NCI-H446 treated with DMSO at 0.1 percent for 48 hours (cell line): ENCODE data around the gene PELI3.
"Not testable (repeated sequence)": the region's sequence is repeated elsewhere in the genome, so short reads cannot be mapped to it uniquely, and the experiment has no call there.

Experiments used
- DNase-seq: peaks from one replicate; lab custom pipeline; 2025; lab: John Stamatoyannopoulos, UW

PELI3 gene

DNA sequence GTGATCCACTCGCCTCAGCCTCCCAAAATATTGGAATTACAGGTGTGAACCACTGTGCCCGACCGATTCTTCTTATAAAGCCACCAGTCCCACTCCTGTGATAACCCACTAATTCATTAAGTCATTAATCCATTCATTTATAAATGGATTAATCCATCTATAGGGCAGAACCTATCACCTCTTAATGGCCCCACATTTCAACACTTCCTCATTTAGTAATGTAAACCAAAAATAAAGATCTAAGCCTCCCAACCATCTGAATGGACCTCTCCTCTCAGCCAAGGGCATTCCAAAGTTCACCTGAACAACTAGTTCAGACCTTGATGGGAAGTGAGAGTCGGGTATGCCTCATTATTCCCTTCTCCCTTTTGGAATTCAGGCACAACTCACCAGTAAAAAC lies 18.2 kb upstream of the PELI3 start:
- no peak for DNase-seq

DNA sequence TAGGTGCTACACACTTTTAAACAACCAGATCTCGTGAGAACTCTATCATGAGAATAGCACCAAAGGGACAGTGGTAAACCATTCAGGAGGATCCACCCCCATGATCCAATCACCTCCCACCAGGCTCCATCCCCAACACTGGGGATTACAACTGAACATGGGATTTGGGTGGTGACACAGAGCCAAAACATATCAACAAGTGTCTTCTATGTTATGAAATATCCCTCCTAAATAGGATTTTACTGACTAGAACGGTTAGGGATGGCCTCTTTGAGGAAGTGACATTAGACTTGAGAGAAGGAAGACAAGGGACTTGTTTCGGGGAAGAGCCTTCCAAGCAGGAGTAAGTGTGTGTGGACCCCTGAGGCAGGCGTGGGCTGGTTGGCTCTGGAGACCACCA lies 16.1 kb upstream of the PELI3 start:
- no peak for DNase-seq

DNA sequence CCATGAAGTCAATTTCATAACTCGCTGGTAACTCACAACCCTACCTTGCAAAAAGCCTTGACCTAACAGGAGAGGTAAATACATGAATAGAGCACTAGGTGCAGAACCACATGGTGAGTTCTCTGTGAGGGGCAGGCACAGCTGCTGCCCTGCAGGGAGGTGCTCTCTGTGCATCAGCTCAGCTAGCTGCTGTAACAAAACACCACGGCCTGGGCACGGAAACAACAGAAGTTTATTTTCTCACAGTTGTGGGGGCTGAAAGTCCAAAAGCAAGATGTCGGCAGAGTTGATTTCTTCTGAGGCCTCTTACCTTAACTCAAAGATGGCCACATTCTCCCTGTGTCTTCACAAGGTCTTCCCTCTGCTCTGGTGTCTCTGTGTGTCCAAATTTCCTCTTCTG lies 15.0 kb upstream of the PELI3 start:
- DNase-seq = no peak

DNA sequence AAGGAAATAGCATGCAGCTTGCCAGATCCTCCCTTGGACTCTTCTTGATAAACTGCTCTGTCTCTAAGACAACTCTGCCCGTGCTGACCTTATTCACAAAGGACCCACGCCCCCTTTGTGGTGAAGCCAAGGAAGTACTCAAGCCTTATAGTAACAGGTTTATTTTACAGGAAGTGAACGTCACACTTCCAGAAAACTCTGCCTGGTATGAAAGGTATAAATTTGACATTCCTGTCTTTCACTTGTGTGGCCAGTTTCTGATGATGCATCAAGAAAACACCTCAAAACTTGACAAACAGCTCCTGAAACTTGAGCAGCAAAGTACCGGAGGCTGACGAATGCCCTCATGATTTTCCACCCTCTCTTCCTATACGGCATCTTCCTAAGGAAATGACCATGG lies 12.5 kb upstream of the PELI3 start:
- no peak for DNase-seq

DNA sequence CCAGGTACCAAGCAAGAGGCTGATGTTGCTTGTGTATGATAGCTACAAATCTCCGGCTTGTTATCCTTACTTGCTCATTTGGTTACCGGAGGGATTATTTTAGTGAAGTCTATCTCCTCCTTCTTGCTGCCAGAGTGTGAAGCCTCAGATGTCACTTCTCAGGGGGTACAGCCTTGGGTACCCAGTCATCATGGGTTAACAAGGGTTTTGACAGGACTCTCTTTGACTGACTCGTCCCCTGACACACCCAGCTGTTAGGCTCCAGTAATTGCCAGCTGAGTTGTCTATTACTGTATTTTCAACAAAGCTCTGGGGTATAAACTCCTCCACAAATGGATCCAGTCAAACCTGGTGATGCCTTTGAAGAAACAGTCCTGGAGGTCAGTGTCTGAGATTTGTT lies 11.9 kb upstream of the PELI3 start:
- no peak for DNase-seq

DNA sequence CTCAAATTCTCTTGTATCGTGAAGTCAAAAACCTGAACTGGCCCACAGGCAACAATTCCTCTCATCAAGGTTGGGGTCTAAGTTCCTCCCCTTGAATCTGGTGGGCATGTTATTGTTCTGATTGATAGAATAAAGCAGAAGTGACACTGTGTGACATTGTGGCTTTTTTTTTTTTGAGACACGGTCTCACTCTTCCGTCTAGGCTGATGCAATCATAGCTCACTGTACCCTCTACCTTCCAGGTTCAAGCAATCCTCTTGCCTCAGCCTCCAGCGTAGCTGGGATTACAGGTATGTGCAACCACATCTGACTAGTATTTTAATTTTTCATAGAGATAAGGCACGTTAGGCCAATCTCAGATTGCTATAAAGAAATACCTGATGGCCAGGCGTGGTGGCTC lies 8.9 kb upstream of the PELI3 start:
- no peak for DNase-seq

DNA sequence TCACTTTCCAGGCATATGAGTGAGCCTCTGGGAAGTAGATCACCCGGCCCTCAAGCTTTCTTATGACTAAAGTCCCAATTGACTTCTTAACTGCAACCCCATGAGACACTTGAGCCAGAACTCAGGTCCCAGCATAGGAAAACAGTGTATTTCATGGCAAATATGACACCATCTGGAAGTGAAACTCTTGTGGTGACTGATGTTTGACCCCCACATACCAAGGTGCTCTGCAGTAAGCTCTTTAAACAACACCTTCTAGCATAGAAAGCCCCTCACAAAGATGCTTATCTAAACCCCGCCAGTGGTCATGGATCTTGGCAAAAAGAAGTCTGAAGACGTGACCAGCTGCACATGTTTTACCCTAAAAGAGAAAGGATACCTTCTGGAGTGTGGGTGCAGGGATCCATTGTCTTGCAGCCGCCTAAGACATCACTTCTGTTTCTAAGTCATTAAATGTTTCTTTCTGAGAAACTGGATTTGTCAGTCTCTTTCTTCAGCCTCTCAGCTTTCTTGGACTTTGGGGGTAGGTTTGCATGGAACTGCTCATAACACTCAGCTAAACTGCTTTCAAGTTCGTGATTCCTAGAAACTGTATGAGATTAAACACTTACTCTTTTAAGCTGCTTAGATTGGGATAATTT lies 7.4 kb upstream of the PELI3 start:
- no peak for DNase-seq

DNA sequence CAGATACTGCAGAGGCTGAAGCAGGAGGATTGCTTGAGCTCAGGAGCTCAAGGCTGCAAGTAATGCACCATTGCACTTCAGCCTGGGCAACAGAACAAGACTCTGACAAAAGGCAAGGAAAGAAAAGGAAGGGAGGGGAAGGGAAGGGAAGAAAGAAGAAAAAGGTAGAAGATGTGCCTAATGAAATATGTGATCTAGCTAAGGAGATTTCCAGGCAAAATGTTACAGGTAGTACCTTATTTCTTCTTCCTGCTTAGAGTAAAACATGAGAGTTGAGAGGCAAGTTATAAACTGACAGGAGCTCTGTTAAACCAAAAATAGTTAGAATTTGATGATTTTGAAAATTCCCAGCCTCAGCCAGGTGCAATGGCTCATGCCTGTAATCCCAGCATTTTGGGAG lies 4.7 kb upstream of the PELI3 start:
- DNase-seq = no peak

DNA sequence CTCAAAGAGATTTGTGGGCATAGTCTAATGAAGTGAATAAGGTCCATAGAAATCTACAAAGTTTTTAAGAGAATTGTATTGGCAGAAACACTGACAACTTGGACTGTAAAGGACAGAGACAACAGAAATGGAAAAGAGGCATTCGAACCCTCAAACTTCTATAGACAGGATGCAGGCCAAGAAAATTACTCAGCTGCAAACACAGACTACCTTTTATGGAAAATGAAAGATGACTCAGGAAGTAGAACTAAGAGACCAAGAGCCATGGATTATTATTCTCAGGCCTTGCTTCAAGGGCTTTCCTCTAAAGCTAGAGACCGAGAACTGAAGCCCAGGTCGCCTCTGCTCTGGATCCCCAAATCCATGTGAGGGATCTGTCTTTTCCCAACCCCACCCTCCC lies 3.8 kb upstream of the PELI3 start:
- no peak for DNase-seq

DNA sequence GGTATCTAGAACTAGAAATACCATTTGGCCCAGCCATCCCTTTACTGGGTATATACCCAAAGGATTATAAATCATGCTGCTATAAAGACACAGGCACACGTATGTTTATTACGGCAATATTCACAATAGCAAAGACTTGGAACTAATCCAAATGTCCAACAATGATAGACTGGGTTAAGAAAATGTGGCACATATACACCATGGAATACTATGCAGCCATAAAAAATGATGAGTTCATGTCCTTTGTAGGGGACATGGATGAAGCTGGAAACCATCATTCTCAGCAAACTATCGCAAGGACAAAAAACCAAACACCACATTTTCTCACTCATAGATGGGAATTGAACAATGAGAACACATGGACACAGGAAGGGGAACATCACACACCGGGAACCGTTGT lies 2.6 kb upstream of the PELI3 start:
- DNase-seq = not testable (repeated sequence)

DNA sequence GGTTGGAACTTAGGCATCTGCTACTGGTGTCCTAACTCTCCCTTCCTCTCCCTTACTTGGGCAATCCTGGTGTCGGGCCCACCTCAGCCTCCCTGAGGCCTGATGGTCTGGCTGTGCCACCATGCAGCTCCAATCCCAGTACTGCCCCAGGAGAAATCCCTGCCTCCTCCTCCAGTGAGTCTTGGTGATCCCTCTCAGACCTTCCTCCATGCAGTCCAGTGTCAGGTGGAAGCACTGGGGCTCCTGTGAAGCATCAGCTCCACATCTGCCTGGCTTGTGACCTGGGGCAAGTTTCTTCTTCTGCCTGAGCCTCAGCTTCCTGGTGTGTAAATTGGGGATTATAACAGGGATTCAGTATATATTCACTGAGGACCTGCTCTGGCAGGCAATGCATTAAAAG lies 1.8 kb upstream of the PELI3 start:
- DNase-seq = no peak

DNA sequence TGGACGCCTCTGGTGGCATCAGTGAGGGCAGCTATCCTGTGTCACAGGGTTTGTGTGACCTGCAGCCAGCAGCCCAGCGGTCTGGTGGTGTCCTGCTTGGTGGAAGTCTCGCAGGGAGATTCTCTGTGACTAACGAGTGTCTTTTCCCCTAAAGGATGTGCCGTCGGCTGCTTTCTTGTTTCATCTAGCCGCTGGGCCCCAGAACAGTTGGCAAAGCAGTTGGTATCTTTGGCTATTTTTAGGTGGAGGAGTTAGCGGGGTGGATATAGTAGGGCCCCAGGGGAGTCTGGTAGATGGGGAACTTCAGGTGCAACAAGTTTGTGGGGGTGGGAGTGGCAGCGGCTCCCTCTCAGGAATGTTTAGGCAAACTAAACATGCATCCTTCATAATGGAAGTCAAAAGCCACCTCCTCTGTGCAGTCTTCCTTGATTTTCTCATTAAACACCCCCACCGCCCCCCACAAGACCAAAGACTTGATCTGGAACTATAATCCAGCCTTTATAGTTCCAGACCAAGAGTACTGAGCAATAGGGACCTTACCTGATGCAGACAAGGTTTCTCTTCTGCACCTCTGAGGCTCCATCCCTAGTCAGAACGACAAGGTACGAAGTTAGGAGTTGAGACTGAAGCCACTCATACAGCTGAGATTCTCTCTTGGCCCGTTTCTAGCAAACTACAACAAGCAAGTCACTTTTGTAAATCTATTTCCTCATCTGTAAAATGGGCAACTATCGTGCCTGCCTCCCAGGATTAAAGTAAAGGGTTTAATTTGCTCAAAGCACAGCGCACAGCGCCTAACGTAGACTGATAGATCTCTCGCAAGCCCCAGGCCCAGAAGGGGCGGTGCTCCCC lies 1.1 kb upstream of the PELI3 start:
- no peak for DNase-seq

DNA sequence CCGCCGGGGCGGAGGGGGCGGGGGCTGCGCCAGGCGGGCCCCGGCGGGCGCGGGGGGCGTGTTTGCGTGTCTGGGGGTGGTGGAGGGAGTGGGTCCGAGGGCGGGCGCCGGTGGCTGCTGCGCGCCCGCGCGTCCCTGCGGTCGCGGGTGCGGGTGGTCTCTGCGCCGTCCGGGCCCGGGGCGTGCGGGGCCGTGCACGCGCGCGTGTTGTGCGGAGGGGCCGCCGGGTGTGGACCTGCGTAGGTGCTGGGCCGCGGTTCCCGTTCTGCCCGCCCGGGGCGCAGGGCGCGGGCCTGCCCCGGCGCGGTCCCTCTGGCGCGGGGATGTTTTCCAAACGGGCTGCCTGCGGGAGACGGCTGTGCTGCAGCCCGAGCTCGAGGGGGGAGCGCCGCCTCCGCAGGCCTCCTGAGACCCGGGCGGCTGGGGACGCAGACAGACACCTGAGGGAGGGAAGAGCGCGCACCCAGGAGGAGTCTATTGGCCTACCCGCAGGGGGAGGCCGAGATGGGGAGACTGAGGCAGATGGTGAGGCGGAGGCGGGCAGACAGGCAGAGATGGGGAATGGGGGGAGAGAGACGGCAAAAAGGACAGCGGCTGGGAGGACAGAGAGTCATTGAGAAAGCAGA lies 442 bp downstream of the PELI3 start:
- DNase-seq = no peak

DNA sequence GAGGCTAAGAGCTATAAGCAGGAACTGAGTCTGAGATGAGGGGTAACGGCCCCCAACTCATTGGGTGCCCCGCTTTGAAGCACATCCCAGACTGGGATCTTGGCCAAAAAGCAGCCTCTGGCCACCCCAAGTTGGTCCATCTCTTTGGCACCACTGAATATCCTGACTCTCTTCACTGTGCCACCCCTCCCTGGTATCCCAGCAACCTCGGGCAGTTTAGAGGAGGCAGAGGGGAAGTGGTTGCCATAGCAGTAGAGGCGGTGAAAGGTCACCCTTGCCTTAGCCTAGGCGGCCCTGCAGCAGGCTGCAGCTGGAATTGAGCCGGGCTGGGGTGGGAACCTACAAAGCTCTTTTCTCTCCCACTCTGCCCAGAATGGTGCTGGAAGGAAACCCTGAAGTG lies 1.1 kb downstream of the PELI3 start:
- DNase-seq = no peak

DNA sequence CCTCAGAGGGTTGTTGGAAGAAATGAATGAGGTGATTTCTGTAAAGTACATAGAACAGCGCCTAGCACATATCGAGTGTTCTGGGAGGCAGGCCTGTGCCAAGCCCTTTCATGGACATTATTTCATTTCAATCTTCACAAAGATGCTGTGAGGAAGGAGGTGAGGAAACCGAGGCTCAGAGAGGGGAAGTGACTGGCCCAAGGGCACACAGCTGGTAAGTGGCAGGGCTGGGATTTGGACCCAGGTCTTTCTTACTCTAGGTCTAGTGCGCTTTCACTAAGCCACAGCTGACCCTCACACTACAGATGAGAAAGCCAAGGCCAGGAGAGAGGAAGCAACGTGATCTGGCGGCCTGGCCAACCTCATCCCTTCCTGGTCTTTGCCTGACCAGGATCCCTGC lies 2.0 kb downstream of the PELI3 start:
- no peak for DNase-seq

DNA sequence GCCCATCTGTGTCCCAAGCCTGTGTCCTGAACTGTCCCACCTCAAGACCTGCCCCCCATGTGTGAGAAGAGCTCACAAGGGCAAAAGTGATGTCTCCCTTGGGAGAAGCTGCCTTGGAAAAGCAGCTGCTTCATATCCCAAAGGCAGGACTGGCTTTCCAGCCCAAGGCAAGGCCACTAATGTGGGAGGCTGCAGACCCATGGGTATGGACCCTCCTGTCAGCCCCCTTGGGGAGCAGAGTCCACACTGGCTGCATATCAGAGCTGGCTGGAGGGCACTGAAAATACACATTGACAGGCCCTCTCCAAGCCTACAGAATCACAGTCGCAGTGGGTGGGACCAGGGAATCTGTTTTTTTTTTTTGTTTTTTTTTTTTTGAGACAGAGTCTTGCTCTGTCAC lies 2.7 kb downstream of the PELI3 start:
- DNase-seq = no peak

DNA sequence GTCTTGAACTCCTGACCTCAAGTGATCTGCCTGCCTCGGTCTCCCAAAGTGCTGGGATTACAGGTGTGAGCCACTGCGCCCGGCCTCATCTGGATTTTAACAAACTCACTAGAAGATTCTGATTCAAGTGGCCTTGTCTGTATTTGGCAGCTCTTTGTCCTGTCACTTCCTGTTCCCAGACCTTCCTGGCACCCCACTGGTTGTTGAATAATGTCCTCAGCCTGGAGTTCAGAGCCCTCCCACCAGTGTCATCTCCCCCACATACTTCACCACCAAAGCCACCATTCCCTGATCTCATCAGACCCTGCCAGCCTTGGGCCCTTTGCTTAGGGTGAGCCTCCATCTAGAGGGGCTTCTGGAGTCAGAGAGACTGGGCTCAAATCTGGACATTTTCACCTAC lies 3.3 kb downstream of the PELI3 start:
- DNase-seq = no peak

DNA sequence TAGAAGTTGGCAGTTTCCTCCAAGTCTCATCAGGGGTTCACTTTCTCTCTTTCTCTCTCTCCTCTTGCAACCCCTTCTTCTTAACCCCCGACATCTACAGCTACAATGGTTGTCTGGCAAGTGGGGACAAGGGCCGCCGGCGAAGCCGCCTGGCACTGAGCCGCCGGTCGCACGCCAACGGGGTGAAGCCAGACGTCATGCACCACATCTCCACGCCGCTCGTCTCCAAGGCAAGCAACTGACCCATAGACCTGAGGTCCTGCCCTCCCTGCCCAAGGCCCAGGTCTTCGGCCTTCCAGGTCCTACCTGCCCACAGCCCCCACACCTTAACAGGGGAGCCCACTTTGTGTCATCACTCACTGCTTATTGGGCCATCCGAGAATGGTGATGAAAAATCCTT lies 4.4 kb downstream of the PELI3 start:
- DNase-seq = no peak

DNA sequence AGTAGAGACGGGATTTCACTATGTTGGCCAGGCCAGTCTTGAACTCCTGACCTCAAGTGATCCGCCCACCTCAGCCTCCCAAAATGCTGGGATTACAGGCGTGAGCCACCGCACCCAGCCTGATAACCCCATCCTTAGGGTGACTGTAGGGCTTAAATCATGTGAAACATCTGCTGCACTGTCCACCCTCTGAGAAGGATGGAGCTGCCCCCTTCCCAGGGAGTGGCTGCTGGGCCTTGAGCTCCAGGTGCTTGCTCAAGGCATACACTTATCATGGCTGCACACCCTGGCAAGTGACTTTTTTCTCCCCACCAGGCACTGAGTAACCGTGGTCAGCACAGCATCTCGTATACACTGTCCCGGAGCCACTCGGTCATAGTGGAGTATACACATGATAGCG lies 5.3 kb downstream of the PELI3 start:
- no peak for DNase-seq

DNA sequence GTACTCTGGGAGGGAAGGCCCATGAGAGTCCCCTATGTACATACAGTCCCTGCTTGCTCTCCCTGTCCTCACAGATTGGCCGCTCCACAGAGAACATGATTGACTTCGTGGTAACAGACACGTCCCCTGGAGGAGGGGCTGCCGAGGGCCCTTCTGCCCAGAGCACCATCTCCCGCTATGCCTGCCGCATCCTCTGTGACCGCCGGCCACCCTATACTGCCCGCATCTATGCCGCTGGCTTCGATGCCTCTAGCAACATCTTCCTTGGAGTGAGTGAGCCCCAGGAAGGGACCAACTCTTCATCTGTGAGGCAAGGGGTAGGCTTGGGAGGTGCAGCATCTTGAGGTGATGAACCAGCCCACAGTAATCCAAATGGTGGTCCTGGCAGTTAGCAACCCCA lies 6.5 kb downstream of the PELI3 start:
- DNase-seq = no peak

DNA sequence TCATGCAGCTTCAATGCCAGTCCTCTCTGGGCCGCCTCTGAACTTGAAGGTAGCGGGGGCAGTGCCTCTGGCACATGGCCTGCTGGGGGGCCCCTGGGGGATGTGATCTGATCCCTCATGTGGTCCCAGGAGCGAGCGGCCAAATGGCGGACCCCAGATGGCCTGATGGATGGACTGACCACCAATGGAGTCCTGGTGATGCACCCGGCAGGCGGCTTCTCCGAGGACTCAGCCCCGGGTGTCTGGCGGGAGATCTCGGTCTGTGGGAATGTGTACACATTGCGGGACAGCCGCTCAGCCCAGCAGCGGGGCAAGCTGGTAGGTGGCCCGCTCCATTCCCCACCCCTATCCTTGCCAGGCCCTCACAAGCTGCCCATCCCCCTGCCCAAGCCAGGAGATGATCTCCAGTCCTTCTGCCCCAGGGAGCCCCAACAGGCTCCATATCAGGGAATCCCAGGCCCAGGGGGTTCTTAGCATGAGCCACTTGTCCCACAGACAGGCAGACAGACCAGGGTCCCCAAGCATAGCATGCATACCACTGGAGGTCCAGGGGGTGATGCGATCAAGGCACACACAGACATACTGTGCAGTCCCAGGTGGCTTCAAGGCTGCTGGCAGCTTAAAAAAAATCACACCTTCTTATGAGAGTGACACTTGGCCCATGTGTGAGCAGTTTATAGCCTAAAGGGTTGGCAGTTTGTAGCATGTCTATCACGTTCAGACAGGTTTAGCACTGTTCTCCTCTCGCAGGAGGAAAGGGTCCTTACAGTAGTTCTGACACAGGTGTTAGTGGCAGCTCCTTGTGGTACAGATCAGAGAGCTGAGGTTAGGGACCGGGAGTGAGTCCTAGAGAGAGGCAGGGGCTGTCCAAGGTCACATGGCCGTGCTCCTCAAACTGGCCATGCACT lies 7.2 kb downstream of the PELI3 start:
- DNase-seq = no peak
